Measurements from ENCODE around the gene NHLRC4.
"Not testable (repeated sequence)": the region's sequence is repeated elsewhere in the genome, so short reads cannot be mapped to it uniquely, and the experiment has no call there.

The NHLRC4 gene

DNA sequence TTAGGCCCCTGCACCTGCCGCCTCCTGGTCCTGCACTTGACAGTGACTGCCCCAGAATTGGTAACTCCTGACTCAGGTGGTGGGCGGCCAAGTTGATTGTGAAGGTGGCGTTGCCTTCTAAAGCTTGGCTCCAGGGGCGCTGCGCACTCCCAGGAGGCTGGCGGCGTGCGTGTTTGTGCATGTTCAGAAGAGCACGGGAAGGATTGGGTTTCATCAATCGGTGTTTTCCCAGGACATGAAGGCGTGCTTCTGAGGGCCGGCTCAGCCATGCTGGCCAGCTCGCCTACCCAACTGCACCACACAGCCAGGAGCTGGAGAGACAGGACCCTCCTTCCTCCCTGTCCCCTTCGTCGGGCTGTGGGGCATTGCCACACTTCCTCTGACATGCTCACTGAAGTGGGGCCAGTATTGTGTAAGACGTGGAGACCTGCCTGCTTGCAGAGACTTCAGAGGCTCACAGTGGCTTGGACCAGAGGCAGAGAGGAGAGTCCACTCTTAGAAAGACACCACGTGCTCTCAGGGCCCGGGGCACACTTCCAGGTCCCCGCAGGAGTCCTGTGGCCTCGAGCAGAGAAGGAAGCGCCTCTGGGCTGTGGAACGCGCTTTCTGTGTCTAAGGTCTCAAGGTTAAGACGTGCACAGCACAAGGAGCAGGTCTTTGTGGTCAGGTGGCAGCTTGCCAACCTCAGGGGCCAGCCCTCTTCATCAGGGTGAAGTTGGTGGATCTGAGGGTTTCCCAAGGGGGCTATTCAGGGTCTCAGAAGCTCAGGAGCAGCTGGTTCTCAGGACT, 25.9 kb downstream of the NHLRC4 start:
- peaks cover 36% of the 10 kb centered on the region for H3K4me1 Mint-ChIP-seq
- H3K4me3 Mint-ChIP-seq = no peak overlapping the region

DNA sequence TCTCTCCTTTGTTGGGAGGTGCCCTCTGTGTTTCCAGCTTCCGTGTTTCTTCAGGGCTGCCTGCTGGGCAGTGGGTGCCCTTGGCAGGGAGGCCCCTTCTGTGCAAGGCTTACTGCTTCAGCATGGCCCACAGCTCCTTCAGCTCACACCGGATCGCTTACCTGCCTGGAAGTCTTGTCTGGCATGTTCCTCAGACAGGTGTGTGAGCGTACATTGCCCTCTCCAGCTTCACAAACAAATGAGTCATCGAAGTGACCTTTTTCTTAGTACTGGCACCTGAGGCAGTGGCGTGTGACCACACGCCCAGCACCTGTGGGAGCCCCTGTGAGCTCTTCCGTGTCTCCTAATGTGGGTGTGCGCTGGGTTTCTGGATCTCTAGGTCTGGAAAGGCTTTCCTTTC, 26.6 kb downstream of the NHLRC4 start:
- no peaks in the 10 kb centered on the region for H3K27me3 Mint-ChIP-seq
- H3K36me3 Mint-ChIP-seq = no peaks in the 10 kb centered on the region
- H3K9me3 Mint-ChIP-seq = no peaks in the 10 kb centered on the region
- H3K4me3 Mint-ChIP-seq = no peak overlapping the region
- H3K27ac Mint-ChIP-seq = no peak overlapping the region
- peaks cover 36% of the 10 kb centered on the region for H3K4me1 Mint-ChIP-seq

More for the DNA sequence above, 25.9 kb downstream of the NHLRC4 start:
- Mint-ChIP-seq H3K27me3 (no peaks in the 10 kb centered on the region), H3K9me3 (no peaks in the 10 kb centered on the region), H3K36me3 (no peaks in the 10 kb centered on the region), H3K27ac (peak overlapping the region; percentile 62)

- H3K36me3 Mint-ChIP-seq = no peaks in the 10 kb centered on the region
- no peak overlapping the region for H3K27ac Mint-ChIP-seq
- no peaks in the 10 kb centered on the region for H3K9me3 Mint-ChIP-seq
- H3K4me1 Mint-ChIP-seq = peaks cover 36% of the 10 kb centered on the region
- no peak overlapping the region for H3K4me3 Mint-ChIP-seq
- H3K27me3 Mint-ChIP-seq = no peaks in the 10 kb centered on the region
Measured at GRCh38 chr16:593807-594206, 27.0 kb downstream of the NHLRC4 start.

DNA sequence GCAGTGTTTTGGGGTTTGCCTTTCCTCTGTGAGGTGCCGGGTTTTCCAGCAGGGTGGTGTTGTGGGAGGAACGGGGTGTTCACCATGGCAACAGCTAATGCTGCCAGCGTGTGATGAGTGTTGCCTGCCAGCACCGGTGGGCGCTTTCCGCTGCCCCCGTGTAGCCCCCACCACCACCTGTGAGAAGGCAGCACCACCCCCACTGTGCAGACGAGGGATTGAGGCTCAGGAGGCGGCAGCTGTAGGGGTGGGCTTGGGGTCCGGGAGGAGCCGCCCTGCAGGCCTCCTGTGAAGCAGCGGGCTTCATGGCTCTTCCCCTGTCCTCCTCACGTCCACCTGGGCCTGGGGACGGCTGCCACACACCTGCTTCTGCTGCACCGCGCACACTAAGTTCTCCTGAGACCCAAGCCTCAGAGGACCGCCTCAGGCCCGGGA, 28.3 kb downstream of the NHLRC4 start:
- no peak overlapping the region for H3K27ac Mint-ChIP-seq

GRCh38 chr16:595942-596735, 29.3 kb downstream of the NHLRC4 start:
- Mint-ChIP-seq H3K36me3 (no peaks in the 10 kb centered on the region), H3K9me3 (no peaks in the 10 kb centered on the region), H3K27ac (peak overlapping the region; percentile 32), H3K4me3 (no peak overlapping the region), H3K4me1 (peaks cover 28% of the 10 kb centered on the region), H3K27me3 (no peaks in the 10 kb centered on the region)

More for the DNA sequence above, 28.3 kb downstream of the NHLRC4 start:
- Mint-ChIP-seq H3K4me3 (no peak overlapping the region), H3K36me3 (no peaks in the 10 kb centered on the region), H3K9me3 (no peaks in the 10 kb centered on the region), H3K4me1 (peaks cover 36% of the 10 kb centered on the region), H3K27me3 (no peaks in the 10 kb centered on the region)

DNA sequence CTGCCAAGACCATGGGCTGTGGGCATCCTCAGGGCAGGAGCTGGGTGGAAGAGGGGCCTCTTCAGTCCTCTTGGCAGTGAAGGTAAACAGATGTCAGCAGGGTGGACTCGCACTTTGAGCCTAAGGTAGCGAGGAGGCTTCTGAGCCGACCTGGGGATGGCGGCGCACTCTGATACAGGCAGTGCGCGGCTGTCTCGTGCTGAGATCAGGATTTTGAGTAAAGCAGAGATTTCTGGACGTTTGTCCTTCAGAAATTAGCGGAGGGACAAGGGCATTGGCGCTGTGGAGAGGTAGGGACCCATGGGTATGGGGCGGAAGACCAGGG, 29.9 kb downstream of the NHLRC4 start:
- H3K27me3 Mint-ChIP-seq = no peaks in the 10 kb centered on the region
- H3K4me3 Mint-ChIP-seq = no peak overlapping the region
- peaks cover 26% of the 10 kb centered on the region for H3K4me1 Mint-ChIP-seq
- H3K9me3 Mint-ChIP-seq = no peaks in the 10 kb centered on the region
- H3K27ac Mint-ChIP-seq = peak overlapping the region; percentile 32
- H3K36me3 Mint-ChIP-seq = no peaks in the 10 kb centered on the region

DNA sequence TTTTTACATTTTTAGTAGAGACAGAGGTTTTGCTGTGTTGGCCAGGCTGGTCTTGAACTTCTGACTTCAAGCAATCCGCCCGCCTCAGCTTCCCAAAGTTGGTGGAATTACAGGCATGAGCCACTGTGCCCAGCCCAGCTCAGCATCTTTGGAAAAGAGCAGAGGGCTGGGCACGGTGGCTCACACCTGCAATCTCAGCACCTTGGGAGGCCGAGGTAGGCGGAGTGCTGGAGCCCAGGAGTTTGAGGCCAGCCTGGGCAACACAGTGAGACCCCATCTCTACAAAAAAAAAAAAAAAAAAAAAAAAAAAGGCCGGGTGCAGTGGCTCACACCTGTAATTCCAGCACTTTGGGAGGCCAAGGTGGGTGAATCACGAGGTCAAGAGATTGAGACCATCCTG, 30.9 kb downstream of the NHLRC4 start:
- not testable (repeated sequence) for H3K36me3 Mint-ChIP-seq, H3K27me3 Mint-ChIP-seq, H3K9me3 Mint-ChIP-seq, H3K27ac Mint-ChIP-seq, H3K4me3 Mint-ChIP-seq
- H3K4me1 Mint-ChIP-seq = peaks cover 19% of the 10 kb centered on the region

- no peak overlapping the region for H3K4me3 Mint-ChIP-seq
- no peaks in the 10 kb centered on the region for H3K9me3 Mint-ChIP-seq
- H3K27ac Mint-ChIP-seq = no peak overlapping the region
- H3K27me3 Mint-ChIP-seq = no peaks in the 10 kb centered on the region
- H3K4me1 Mint-ChIP-seq = peaks cover 19% of the 10 kb centered on the region
- no peaks in the 10 kb centered on the region for H3K36me3 Mint-ChIP-seq
Measured at GRCh38 chr16:598823-599739, 32.3 kb downstream of the NHLRC4 start.

- H3K4me3 Mint-ChIP-seq = no peak overlapping the region
- no peaks in the 10 kb centered on the region for H3K36me3 Mint-ChIP-seq
- no peaks in the 10 kb centered on the region for H3K27me3 Mint-ChIP-seq
- H3K4me1 Mint-ChIP-seq = peaks cover 14% of the 10 kb centered on the region
- H3K9me3 Mint-ChIP-seq = no peaks in the 10 kb centered on the region
- H3K27ac Mint-ChIP-seq = no peak overlapping the region
Measured at GRCh38 chr16:600781-601180, 34.0 kb downstream of the NHLRC4 start.

DNA sequence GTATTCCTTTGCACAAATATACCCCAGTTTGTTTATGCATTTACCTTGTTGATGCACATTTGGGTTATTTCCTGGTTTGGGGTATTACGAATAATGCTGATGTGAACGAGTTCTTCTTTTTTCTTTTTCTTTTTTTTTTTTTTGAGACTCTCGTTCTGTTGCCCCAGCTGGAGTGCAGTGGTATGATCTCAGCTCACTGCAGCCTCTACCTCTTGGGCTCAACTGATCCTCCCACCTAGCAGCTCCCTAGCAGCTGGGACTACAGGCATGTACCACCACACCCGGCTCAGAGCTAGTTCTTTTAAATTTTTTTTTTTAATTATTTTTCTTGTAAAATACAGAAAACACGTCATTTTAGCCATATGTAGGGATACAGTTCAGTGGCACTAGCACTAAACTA, 37.1 kb downstream of the NHLRC4 start:
- Mint-ChIP-seq H3K27ac (no peak overlapping the region), H3K36me3 (no peaks in the 10 kb centered on the region), H3K4me3 (no peak overlapping the region), H3K27me3 (no peaks in the 10 kb centered on the region), H3K9me3 (no peaks in the 10 kb centered on the region), H3K4me1 (peaks cover 16% of the 10 kb centered on the region)

GRCh38 chr16:606656-607307, 40.0 kb downstream of the NHLRC4 start:
- no peaks in the 10 kb centered on the region for H3K9me3 Mint-ChIP-seq
- no peak overlapping the region for H3K4me3 Mint-ChIP-seq
- H3K4me1 Mint-ChIP-seq = peaks cover 25% of the 10 kb centered on the region
- no peaks in the 10 kb centered on the region for H3K27me3 Mint-ChIP-seq
- H3K36me3 Mint-ChIP-seq = no peaks in the 10 kb centered on the region
- no peak overlapping the region for H3K27ac Mint-ChIP-seq

DNA sequence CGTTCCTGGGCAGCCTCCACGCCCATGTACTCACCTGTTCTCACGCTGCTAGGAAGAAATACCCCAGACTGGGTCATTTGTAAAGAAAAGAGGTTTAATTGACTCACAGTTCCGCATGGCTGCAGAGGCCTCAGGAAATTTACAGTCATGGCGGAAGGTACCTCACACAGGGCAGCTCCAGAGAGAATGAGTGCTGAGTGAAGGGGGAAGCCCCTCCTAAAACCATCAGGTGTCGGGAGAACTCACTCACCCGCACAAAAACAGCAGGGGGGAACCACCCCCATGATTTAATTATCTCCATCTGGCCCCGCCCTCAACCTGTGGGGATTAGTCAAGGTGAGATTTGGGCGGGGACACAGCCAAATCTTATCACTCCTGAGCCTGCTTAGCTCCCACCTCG, 41.2 kb downstream of the NHLRC4 start:
- Mint-ChIP-seq H3K27me3 (no peaks in the 10 kb centered on the region), H3K4me3 (no peak overlapping the region), H3K27ac (peak overlapping the region; percentile 17), H3K36me3 (no peaks in the 10 kb centered on the region), H3K4me1 (peaks cover 20% of the 10 kb centered on the region), H3K9me3 (no peaks in the 10 kb centered on the region)

GRCh38 chr16:609316-609715, 42.5 kb downstream of the NHLRC4 start:
- no peaks in the 10 kb centered on the region for H3K36me3 Mint-ChIP-seq
- no peak overlapping the region for H3K27ac Mint-ChIP-seq
- H3K27me3 Mint-ChIP-seq = no peaks in the 10 kb centered on the region
- no peaks in the 10 kb centered on the region for H3K9me3 Mint-ChIP-seq
- no peak overlapping the region for H3K4me3 Mint-ChIP-seq
- H3K4me1 Mint-ChIP-seq = peaks cover 16% of the 10 kb centered on the region

- Mint-ChIP-seq H3K4me1 (peaks cover 16% of the 10 kb centered on the region), H3K4me3 (no peak overlapping the region), H3K9me3 (no peaks in the 10 kb centered on the region), H3K27me3 (no peaks in the 10 kb centered on the region), H3K27ac (no peak overlapping the region), H3K36me3 (no peaks in the 10 kb centered on the region)
Measured at GRCh38 chr16:609984-610383, 43.2 kb downstream of the NHLRC4 start.
